CD8-positive, alpha-beta memory T cell (primary cell): ENCODE measurements around the gene MEGF6. TPM values are rescaled to one million over a fixed set of nuclear protein-coding genes. Genes with fewer than 3 reads are reported as not detected.

ENCODE experiments used
- CTCF ChIA-PET: fragments of 350-600 bp; sonication (Branson Sonifier 250); formaldehyde crosslinking; loops from one replicate; lab custom pipeline; 2021; ENCODE audit warnings: antibody characterized with exemption; lab: Charles Lee
- POLR2A ChIA-PET: fragments of 350-600 bp; sonication (Branson Sonifier 250); formaldehyde crosslinking; loops from one replicate; lab custom pipeline; 2021; ENCODE audit warnings: antibody characterized with exemption; lab: Charles Lee
- DNase-seq, 5 donors: peaks; one replicate each; pipeline versions ENCODE4 v3.0.0 to v3.0.0-alpha.2; 2020 to 2022; ENCODE audit warnings: mixed read lengths in 1 of 5
- H3K27ac ChIP-seq: one replicate; pipeline ENCODE4 v1.7.0; 2013; ENCODE audit warnings: low read depth, mild to moderate bottlenecking, low read length, moderate library complexity
- H3K27me3 ChIP-seq: 2 replicates; pipeline ENCODE4 v1.7.0; 2013; ENCODE audit warnings: low read length, mild to moderate bottlenecking; ENCODE audit not compliant: insufficient read depth, poor library complexity, severe bottlenecking
- H3K36me3 ChIP-seq: 2 replicates; pipeline ENCODE4 v1.7.0; 2013; ENCODE audit warnings: mild to moderate bottlenecking, low read length, moderate library complexity; ENCODE audit not compliant: insufficient read depth
- H3K4me1 ChIP-seq: 2 replicates; pipeline ENCODE4 v1.7.0; 2013; ENCODE audit warnings: mild to moderate bottlenecking, low read length, moderate library complexity; ENCODE audit not compliant: insufficient read depth
- H3K4me3 ChIP-seq: 2 replicates; pipeline ENCODE4 v1.7.0; 2013; ENCODE audit warnings: mild to moderate bottlenecking, low read length
- H3K9me3 ChIP-seq: 2 replicates; pipeline ENCODE4 v1.7.0; 2013; ENCODE audit warnings: mild to moderate bottlenecking, low read length
- H3K27ac Mint-ChIP-seq, 8 donors: one replicate each; pipeline ENCODE4 v1.8.0; 2020 to 2021; ENCODE audit warnings: mixed read lengths in 8 of 8, mild to moderate bottlenecking in 6 of 8, inconsistent platforms in 3 of 8, moderate library complexity in 3 of 8
- H3K27me3 Mint-ChIP-seq, 2 donors: one replicate each; pipeline ENCODE4 v1.8.0; 2020 to 2021; ENCODE audit warnings: mixed read lengths in 2 of 2, mild to moderate bottlenecking in 1 of 2, moderate library complexity in 1 of 2
- H3K36me3 Mint-ChIP-seq, 3 donors: one replicate each; pipeline ENCODE4 v1.8.0; 2020 to 2021; ENCODE audit warnings: mixed read lengths in 3 of 3, inconsistent platforms in 1 of 3, mild to moderate bottlenecking in 1 of 3
- H3K4me1 Mint-ChIP-seq, 3 donors: one replicate each; pipeline ENCODE4 v1.8.0; 2020 to 2021; ENCODE audit warnings: mixed read lengths in 3 of 3, inconsistent platforms in 1 of 3, mild to moderate bottlenecking in 1 of 3
- H3K4me3 Mint-ChIP-seq, 7 donors: one replicate each; pipeline ENCODE4 v1.8.0; 2020 to 2021; ENCODE audit warnings: mixed read lengths in 7 of 7, mild to moderate bottlenecking in 6 of 7, moderate library complexity in 4 of 7, inconsistent platforms in 2 of 7
- H3K9me3 Mint-ChIP-seq, 5 donors: one replicate each; pipeline ENCODE4 v1.8.0; 2020 to 2022; ENCODE audit warnings: mixed read lengths in 5 of 5, mild to moderate bottlenecking in 3 of 5, moderate library complexity in 2 of 5, inconsistent platforms in 1 of 5
- polyA plus RNA-seq: library from polyadenylated mRNA; unstranded; fragments of 300-500 nt; fragmentation: Illumina TruSeq; gene quantifications from one replicate; pipeline ENCODE4 v1.2.3, GENCODE V29; 2021
- total RNA-seq, 2 experiments: library from RNA; stranded (reverse); gene quantifications; one replicate each; pipeline ENCODE4 v1.2.3, GENCODE V29; 2021

MEGF6 gene
- total and polyA plus RNA-seq, 3 experiments from 2014 or later, result 3.4 to 12.0 (median 10.8) TPM

DNA sequence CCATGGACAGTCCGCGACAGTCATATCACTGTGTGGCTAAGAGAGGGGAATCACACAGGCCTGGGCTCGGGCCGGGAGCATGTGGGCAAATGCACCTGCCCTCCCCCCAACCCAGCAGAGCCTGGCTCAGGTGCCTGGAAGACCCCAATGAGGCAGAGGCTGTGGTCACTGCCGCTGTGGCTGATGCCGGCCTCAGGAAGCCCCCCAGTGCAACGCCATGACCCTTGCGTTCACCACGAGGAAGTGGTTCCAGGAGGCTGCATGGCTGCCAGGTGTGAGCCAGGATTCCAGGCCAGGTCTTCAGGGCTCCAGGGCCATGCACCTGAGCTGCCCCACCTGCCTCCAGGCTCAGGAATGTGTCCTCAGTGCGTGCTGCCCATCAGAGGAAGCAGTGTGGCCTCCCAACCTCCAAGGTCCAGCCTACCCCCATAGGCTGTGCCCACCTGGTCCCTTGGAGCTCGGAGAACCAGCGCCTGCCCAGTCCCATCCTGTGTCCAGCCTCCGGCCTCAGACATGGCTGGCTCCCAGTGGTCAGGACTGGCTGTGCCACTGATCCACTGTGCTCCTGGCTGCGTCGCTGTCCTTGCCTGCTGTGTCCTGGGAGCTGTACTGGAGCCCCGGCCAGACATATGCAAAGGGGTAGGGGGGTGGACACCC, 148.8 kb downstream of the MEGF6 start:
- Histone ChIP-seq H3K27me3 (no peaks in the 10 kb centered on the region), H3K36me3 (no peaks in the 10 kb centered on the region), H3K27ac (no peak overlapping the region), H3K4me1 (no peaks in the 10 kb centered on the region), H3K9me3 (no peaks in the 10 kb centered on the region), H3K4me3 (no peak overlapping the region)
- H3K27ac Mint-ChIP-seq, result no peak overlapping the region
- H3K9me3 Mint-ChIP-seq, result no peaks in the 10 kb centered on the region
- DNase-seq, result peak in 1 of 5 donors; percentile 35
- POLR2A ChIA-PET, result no interaction called here
- H3K4me3 Mint-ChIP-seq, result no peak overlapping the region
- H3K36me3 Mint-ChIP-seq, result no peaks in the 10 kb centered on the region
- H3K27me3 Mint-ChIP-seq, result peaks cover 0 to 7% of the 10 kb centered on the region in 2 donors
- CTCF ChIA-PET, result interaction anchor here (1.4 kb wide), 1 partner anchor 10 kb away, joined by 6 read pairs; no protein-coding TSS in a partner anchor
- H3K4me1 Mint-ChIP-seq, result peaks cover 0 to 5% (median 0%) of the 10 kb centered on the region in 3 donors

- H3K27ac ChIP-seq, result no peak overlapping the region
- H3K9me3 ChIP-seq, result no peaks in the 10 kb centered on the region
- H3K4me1 ChIP-seq, result no peaks in the 10 kb centered on the region
- Mint-ChIP-seq H3K27ac (no peak overlapping the region), H3K27me3 (peaks cover 0 to 7% of the 10 kb centered on the region in 2 donors), H3K4me1 (peaks cover 0 to 5% (median 0%) of the 10 kb centered on the region in 3 donors), H3K9me3 (no peaks in the 10 kb centered on the region), H3K36me3 (no peaks in the 10 kb centered on the region), H3K4me3 (no peak overlapping the region)
- H3K27me3 ChIP-seq, result no peaks in the 10 kb centered on the region
- POLR2A ChIA-PET, result no interaction called here
- CTCF ChIA-PET, result interaction anchor here (1.4 kb wide), 1 partner anchor 9 kb away, joined by 6 read pairs; no protein-coding TSS in a partner anchor
- no peaks in the 10 kb centered on the region for H3K36me3 ChIP-seq
- no peak for DNase-seq
- H3K4me3 ChIP-seq, result no peak overlapping the region
Observed at GRCh38 chr1:3461934-3462275, 149.4 kb downstream of the MEGF6 start.

DNA sequence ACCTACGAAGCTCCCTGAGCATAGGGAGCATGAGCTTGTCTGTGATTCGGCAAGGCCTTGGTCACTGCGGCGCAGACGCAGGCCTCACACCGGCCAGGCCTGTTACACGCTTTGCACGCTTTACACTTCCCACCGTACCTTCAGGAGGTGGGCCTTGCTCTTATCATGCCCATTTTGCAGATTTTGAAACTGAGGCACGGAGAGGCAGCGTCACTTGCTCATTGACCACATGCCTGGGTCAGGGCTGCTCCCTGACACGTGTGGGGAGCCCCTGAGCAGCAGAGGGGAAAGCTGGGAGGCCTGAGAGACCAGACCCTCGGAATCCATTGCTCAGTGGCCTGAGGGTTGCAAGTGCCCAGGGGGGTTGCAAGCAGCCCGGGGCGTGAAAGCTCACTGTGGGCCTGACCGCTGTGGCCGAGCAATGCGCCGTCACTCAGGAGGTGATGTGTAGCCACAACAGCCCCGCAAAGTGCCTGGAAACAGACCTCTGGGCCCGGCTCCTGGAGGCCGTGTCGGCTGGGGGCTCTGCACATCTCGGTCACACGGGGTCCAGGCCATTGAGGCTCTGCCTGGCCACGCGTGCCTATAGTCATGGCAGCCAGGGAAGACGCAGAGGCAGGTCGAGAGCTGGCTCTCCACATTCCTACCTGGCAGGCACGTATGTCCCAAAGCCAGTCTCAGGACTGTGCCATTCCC, 149.9 kb downstream of the MEGF6 start:
- Histone ChIP-seq H3K9me3 (no peaks in the 10 kb centered on the region), H3K4me3 (no peak overlapping the region), H3K27ac (no peak overlapping the region), H3K27me3 (no peaks in the 10 kb centered on the region), H3K4me1 (no peaks in the 10 kb centered on the region), H3K36me3 (no peaks in the 10 kb centered on the region)
- no peaks in the 10 kb centered on the region for H3K36me3 Mint-ChIP-seq
- no peak overlapping the region for H3K27ac Mint-ChIP-seq
- H3K4me3 Mint-ChIP-seq, result no peak overlapping the region
- peaks cover 0 to 7% of the 10 kb centered on the region in 2 donors for H3K27me3 Mint-ChIP-seq
- no peaks in the 10 kb centered on the region for H3K9me3 Mint-ChIP-seq
- DNase-seq, result no peak
- ChIA-PET CTCF (no interaction called here), POLR2A (no interaction called here)
- peaks cover 0 to 5% (median 0%) of the 10 kb centered on the region in 3 donors for H3K4me1 Mint-ChIP-seq

- Histone ChIP-seq H3K36me3 (no peaks in the 10 kb centered on the region), H3K9me3 (no peaks in the 10 kb centered on the region), H3K27me3 (no peaks in the 10 kb centered on the region), H3K27ac (no peak overlapping the region), H3K4me1 (no peaks in the 10 kb centered on the region), H3K4me3 (no peak overlapping the region)
- POLR2A ChIA-PET, result no interaction called here
- no peaks in the 10 kb centered on the region for H3K9me3 Mint-ChIP-seq
- H3K4me1 Mint-ChIP-seq, result peaks cover 0 to under 1% (median 0%) of the 10 kb centered on the region in 3 donors
- CTCF ChIA-PET, result no interaction called here
- no peak overlapping the region for H3K27ac Mint-ChIP-seq
- H3K36me3 Mint-ChIP-seq, result no peaks in the 10 kb centered on the region
- H3K4me3 Mint-ChIP-seq, result no peak overlapping the region
- DNase-seq, result no peak
- no peaks in the 10 kb centered on the region for H3K27me3 Mint-ChIP-seq
Observed at GRCh38 chr1:3460672-3461131, 150.6 kb downstream of the MEGF6 start.

DNA sequence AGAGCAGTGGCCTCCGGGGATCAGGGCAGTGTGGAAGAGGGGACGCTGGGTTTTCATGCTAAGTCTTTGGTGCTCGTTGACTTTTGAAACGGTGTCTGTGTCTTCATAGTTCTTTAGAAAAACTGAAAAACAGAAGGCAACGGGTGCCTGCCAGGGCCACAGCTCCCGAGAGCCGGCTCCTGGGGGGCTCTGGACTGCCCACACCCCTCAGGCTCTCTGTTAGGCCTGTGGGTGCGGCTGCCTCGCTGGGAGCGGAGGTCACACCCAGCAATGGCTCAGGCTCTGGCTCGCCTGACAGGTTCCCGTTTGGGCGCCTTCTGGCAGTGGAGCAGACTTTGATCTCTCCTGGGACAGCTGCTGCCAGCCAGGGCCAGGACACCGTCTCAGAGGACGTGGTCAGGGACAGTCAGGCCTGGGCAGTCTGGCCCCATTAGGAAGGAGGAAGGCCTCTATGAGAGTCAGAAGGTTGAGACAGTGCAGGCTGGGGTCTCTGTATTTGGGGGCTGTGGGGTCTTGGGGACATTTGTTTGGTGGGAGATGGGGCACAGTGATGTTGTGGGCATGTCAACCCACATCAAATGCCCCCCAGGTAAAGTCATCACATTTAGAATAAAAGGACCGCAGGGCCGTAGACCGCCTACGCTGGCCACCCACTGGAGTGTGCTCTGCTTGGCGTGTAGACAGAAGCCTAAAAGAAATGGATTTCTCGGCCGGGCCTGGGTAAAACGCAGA, 151.2 kb downstream of the MEGF6 start:
- ChIA-PET CTCF (no interaction called here), POLR2A (no interaction called here)
- Histone ChIP-seq H3K27ac (no peak overlapping the region), H3K27me3 (no peaks in the 10 kb centered on the region), H3K4me3 (no peak overlapping the region), H3K36me3 (no peaks in the 10 kb centered on the region), H3K9me3 (no peaks in the 10 kb centered on the region), H3K4me1 (no peaks in the 10 kb centered on the region)
- DNase-seq, result no peak
- Mint-ChIP-seq H3K9me3 (no peaks in the 10 kb centered on the region), H3K36me3 (no peaks in the 10 kb centered on the region), H3K4me3 (no peak overlapping the region), H3K4me1 (peaks cover 0 to 3% (median 0%) of the 10 kb centered on the region in 3 donors), H3K27me3 (peaks cover 0 to under 1% of the 10 kb centered on the region in 2 donors), H3K27ac (no peak overlapping the region)

GRCh38 chr1:3459051-3459908, 152.0 kb downstream of the MEGF6 start:
- Histone ChIP-seq H3K4me1 (no peaks in the 10 kb centered on the region), H3K9me3 (no peaks in the 10 kb centered on the region), H3K27ac (no peak overlapping the region), H3K4me3 (no peak overlapping the region), H3K36me3 (no peaks in the 10 kb centered on the region), H3K27me3 (no peaks in the 10 kb centered on the region)
- Mint-ChIP-seq H3K4me1 (peaks cover 0 to 3% (median 0%) of the 10 kb centered on the region in 3 donors), H3K9me3 (no peaks in the 10 kb centered on the region), H3K4me3 (no peak overlapping the region), H3K27me3 (peaks cover 0 to 3% of the 10 kb centered on the region in 2 donors), H3K36me3 (no peaks in the 10 kb centered on the region), H3K27ac (no peak overlapping the region)
- no peak for DNase-seq
- ChIA-PET CTCF (no interaction called here), POLR2A (no interaction called here)

- peak overlapping the region in 3 of 8 donors; percentile 2 to 22 (median 11) for H3K27ac Mint-ChIP-seq
- peaks cover 0 to 3% of the 10 kb centered on the region in 2 donors for H3K27me3 Mint-ChIP-seq
Observed at GRCh38 chr1:3457910-3458883, 153.1 kb downstream of the MEGF6 start.

More at GRCh38 chr1:3457910-3458883, 153.1 kb downstream of the MEGF6 start:
- Histone ChIP-seq H3K9me3 (no peaks in the 10 kb centered on the region), H3K4me1 (peaks cover 10% of the 10 kb centered on the region), H3K27ac (no peak overlapping the region), H3K27me3 (peaks cover 9% of the 10 kb centered on the region), H3K4me3 (no peak overlapping the region), H3K36me3 (no peaks in the 10 kb centered on the region)
- ChIA-PET CTCF (no interaction called here), POLR2A (no interaction called here)
- Mint-ChIP-seq H3K4me1 (peaks cover 0 to 5% (median 1%) of the 10 kb centered on the region in 3 donors), H3K9me3 (no peaks in the 10 kb centered on the region), H3K4me3 (peak overlapping the region in 1 of 7 donors; percentile 37), H3K36me3 (no peaks in the 10 kb centered on the region)
- no peak for DNase-seq
